Measurements from ENCODE around the gene PIK3C2B. TPM values are rescaled to one million over a fixed set of nuclear protein-coding genes. Genes with fewer than 3 reads are reported as not detected.

The PIK3C2B gene
- total RNA-seq (24.9 TPM), polyA plus RNA-seq (ENCODE audit: insufficient read depth in 1 of 8, insufficient read length in 8 of 8, low replicate concordance in 1 of 8) (10 to 100 TPM; 22.0 to 37.1 (median 32.0) TPM)
- long read RNA-seq, donor 1, partial matches to known transcripts, result 0 of 1 reads
- long read RNA-seq, donor 1, other reads (novel, unspliced or antisense), result 0 of 1 reads
- long read RNA-seq, donor 2, result 0 reads
- long read RNA-seq, donor 3, partial matches to known transcripts, result 0 of 3 reads
- long read RNA-seq, donor 3, other reads (novel, unspliced or antisense), result 0 of 3 reads
- long read RNA-seq, donor 4, result 0 reads
- long read RNA-seq, donor 5, result 0 reads
- long read RNA-seq, donor 6, partial matches to known transcripts, result 0 of 1 reads
- long read RNA-seq, donor 6, other reads (novel, unspliced or antisense), result 0 of 1 reads
- long read RNA-seq, donor 7, partial matches to known transcripts, result 0 of 2 reads
- long read RNA-seq, donor 7, other reads (novel, unspliced or antisense), result 0 of 2 reads
- long read RNA-seq, donor 8, transcript PIK3C2B-203 (2 exons, 846 nt), result major isoform, 8 of 8 reads
- long read RNA-seq, donor 8, partial matches to known transcripts, result 0 of 8 reads
- long read RNA-seq, donor 8, other reads (novel, unspliced or antisense), result 0 of 8 reads
- long read RNA-seq, donor 9, partial matches to known transcripts, result 0 of 1 reads
- long read RNA-seq, donor 9, other reads (novel, unspliced or antisense), result 0 of 1 reads
- long read RNA-seq, donor 10, partial matches to known transcripts, result 0 of 3 reads
- long read RNA-seq, donor 10, other reads (novel, unspliced or antisense), result 0 of 3 reads
- long read RNA-seq, donor 11, partial matches to known transcripts, result 0 of 3 reads
- long read RNA-seq, donor 11, other reads (novel, unspliced or antisense), result 0 of 3 reads

DNA sequence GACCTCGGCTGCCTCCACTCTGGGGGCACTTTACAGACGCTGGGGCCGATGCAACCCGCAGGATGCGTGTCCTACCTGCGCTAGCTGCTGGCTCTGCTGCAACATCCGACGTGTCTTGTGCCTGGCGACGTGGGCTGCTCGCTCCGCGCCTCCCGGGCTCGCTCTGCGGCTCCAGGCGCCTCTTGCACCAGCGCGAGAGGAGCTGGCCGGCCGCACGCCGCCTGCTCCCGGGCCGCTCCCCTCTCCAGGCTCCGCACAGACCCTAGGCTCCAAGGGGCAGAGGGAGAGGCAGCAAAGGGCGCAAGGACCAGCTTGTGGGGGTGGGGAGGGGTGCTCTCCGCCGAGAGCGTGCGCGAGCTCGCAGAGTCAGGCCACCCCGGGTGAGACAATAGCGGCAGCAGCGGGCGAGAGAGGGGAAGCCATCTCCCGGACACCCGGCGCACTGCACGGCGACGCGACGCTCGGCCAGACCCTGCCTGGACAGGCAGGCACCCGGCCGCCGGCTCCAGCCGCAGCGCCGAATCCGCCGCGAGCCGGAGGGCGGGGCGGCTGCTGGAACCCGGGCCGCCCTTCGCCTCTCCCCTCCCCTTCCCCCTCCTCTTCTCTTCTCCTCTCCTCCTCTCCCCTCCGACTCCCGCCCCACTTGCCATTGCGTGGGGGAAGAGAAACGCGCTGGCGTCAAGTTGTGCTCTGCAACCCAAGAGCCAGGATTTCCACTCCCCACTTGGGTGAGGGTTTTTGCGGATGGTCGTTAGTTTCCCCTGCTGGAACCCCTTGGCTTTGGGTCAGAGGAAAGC, at the start of gene PIK3C2B:
Gene PIK3C2B, minus strand, starts transcription at position 525 of the 797 bp plus-strand sequence. CDS start 25,003 bp downstream, outside the sequence.
- Histone ChIP-seq H3K9me3 (replicated peaks; ENCODE audit: control insufficient read depth, low read depth, low read length) (no peaks in the 10 kb centered on the region), H3K27me3 (ENCODE audit: control insufficient read depth, insufficient read depth, low read length) (no peaks in the 10 kb centered on the region), H3K4me1 (ENCODE audit: control insufficient read depth, insufficient read depth, low read length) (peaks cover 26% of the 10 kb centered on the region), H3K36me3 (ENCODE audit: control insufficient read depth, insufficient read depth, low read length) (peaks cover 4% of the 10 kb centered on the region), H3K27ac (ENCODE audit: low read length) (peak within 1 kb of the TSS; percentile 91), H3K4me3 (ENCODE audit: low read length) (peak within 1 kb of the TSS; percentile 82)
- DNase-seq, result peak; percentile 95
- under 1% methylated on average over 46 of the region's 69 CpGs for WGBS (ENCODE audit: insufficient coverage)

DNA sequence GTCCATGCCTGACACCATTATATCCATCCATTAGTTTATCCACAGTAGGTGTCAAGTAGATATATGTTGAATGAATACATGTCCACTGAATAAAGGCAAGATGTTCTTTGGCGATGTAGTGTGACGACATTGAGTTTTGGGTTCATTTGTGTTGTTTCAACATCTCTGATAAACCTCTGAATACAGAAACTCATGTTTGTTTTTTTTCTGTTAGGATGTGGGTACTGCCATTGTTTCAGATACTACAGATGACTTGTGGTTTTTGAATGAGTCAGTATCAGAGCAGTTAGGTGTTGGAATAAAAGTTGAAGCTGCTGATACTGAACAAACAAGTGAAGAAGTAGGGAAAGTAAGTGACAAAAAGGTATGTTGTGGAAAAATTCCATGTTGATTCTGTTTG, 49.7 kb upstream of the PIK3C2B start:
- WGBS (ENCODE audit: insufficient coverage), result no CpG with 5 or more reads among the region's 2 CpGs

GRCh38 chr1:204541626-204542025, 47.0 kb upstream of the PIK3C2B start:
- no peaks in the 10 kb centered on the region for H3K9me3 ChIP-seq (replicated peaks; ENCODE audit: control insufficient read depth, low read depth, low read length)
- WGBS (ENCODE audit: insufficient coverage), result no CpG with 5 or more reads among the region's 2 CpGs
- H3K27me3 ChIP-seq (ENCODE audit: control insufficient read depth, insufficient read depth, low read length), result no peaks in the 10 kb centered on the region
- H3K36me3 ChIP-seq (ENCODE audit: control insufficient read depth, insufficient read depth, low read length), result peaks cover 56% of the 10 kb centered on the region
- H3K4me3 ChIP-seq (ENCODE audit: low read length), result no peak overlapping the region
- H3K4me1 ChIP-seq (ENCODE audit: control insufficient read depth, insufficient read depth, low read length), result no peaks in the 10 kb centered on the region
- DNase-seq, result no peak
- no peak overlapping the region for H3K27ac ChIP-seq (ENCODE audit: low read length)

More for the DNA sequence above, 49.7 kb upstream of the PIK3C2B start:
- H3K4me1 ChIP-seq (ENCODE audit: control insufficient read depth, insufficient read depth, low read length), result no peaks in the 10 kb centered on the region
- DNase-seq, result no peak
- H3K36me3 ChIP-seq (ENCODE audit: control insufficient read depth, insufficient read depth, low read length), result peaks cover 47% of the 10 kb centered on the region
- H3K9me3 ChIP-seq (replicated peaks; ENCODE audit: control insufficient read depth, low read depth, low read length), result no peaks in the 10 kb centered on the region
- H3K4me3 ChIP-seq (ENCODE audit: low read length), result no peak overlapping the region
- no peak overlapping the region for H3K27ac ChIP-seq (ENCODE audit: low read length)
- H3K27me3 ChIP-seq (ENCODE audit: control insufficient read depth, insufficient read depth, low read length), result no peaks in the 10 kb centered on the region

DNA sequence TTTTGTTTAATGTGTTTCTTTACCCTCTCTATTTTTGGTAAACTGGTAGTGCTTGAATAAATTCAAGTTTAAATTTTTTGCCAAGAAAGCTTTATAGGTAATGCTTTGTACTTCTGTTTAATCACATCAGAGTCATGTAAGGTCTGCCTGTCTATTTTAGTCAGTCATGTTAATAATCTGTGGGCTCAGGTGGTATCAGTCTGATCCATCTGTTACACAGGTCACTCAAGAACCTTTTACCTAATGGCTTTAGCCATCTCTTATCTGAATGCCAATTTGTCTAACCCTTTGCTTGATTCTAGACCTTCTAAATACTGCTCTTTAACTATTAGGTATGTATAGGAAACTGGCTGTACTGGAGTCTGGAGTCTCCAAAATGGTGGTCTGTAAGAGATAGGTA, 38.2 kb upstream of the PIK3C2B start:
- peaks cover 53% of the 10 kb centered on the region for H3K36me3 ChIP-seq (ENCODE audit: control insufficient read depth, insufficient read depth, low read length)
- no peak overlapping the region for H3K27ac ChIP-seq (ENCODE audit: low read length)
- DNase-seq, result no peak
- no peaks in the 10 kb centered on the region for H3K27me3 ChIP-seq (ENCODE audit: control insufficient read depth, insufficient read depth, low read length)
- H3K9me3 ChIP-seq (replicated peaks; ENCODE audit: control insufficient read depth, low read depth, low read length), result no peaks in the 10 kb centered on the region
- H3K4me3 ChIP-seq (ENCODE audit: low read length), result no peak overlapping the region
- H3K4me1 ChIP-seq (ENCODE audit: control insufficient read depth, insufficient read depth, low read length), result no peaks in the 10 kb centered on the region

DNA sequence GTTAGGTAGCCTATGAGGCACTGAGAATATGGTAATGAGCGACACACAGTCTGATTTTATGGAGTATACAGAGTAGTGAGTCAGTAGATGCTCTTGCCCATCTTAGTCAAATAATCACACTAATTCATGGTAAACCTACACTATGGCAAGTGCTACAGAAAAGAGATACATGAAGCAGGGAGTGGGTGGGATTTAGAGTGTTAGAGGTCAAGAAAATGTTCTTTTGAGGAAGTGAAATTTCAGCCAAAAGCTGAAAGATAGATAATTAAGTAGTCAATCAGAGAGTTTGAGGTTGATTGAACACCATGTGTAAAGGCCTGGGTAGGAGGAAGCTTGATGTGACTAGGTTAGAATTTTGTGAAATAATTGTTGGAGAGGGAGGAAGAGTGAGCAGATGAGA, 36.3 kb upstream of the PIK3C2B start:
- no CpG with 5 or more reads among the region's 1 CpG for WGBS (ENCODE audit: insufficient coverage)
- Histone ChIP-seq H3K4me3 (ENCODE audit: low read length) (no peak overlapping the region), H3K36me3 (ENCODE audit: control insufficient read depth, insufficient read depth, low read length) (peaks cover 58% of the 10 kb centered on the region), H3K27me3 (ENCODE audit: control insufficient read depth, insufficient read depth, low read length) (no peaks in the 10 kb centered on the region), H3K9me3 (replicated peaks; ENCODE audit: control insufficient read depth, low read depth, low read length) (no peaks in the 10 kb centered on the region), H3K27ac (ENCODE audit: low read length) (no peak overlapping the region), H3K4me1 (ENCODE audit: control insufficient read depth, insufficient read depth, low read length) (no peaks in the 10 kb centered on the region)
- no peak for DNase-seq

- H3K4me1 ChIP-seq (ENCODE audit: control insufficient read depth, insufficient read depth, low read length), result no peaks in the 10 kb centered on the region
- no peak overlapping the region for H3K4me3 ChIP-seq (ENCODE audit: low read length)
- H3K27ac ChIP-seq (ENCODE audit: low read length), result no peak overlapping the region
- H3K9me3 ChIP-seq (replicated peaks; ENCODE audit: control insufficient read depth, low read depth, low read length), result no peaks in the 10 kb centered on the region
- DNase-seq, result no peak
- peaks cover 63% of the 10 kb centered on the region for H3K36me3 ChIP-seq (ENCODE audit: control insufficient read depth, insufficient read depth, low read length)
- WGBS (ENCODE audit: insufficient coverage), result 100% methylated on average over 1 of the region's 7 CpGs
- no peaks in the 10 kb centered on the region for H3K27me3 ChIP-seq (ENCODE audit: control insufficient read depth, insufficient read depth, low read length)
These were observed 34.8 kb upstream of the PIK3C2B start for GRCh38 chr1:204529371-204529895.

GRCh38 chr1:204528677-204529076, 34.1 kb upstream of the PIK3C2B start:
- no peak for DNase-seq
- no peak overlapping the region for H3K27ac ChIP-seq (ENCODE audit: low read length)
- H3K4me3 ChIP-seq (ENCODE audit: low read length), result no peak overlapping the region
- peaks cover 63% of the 10 kb centered on the region for H3K36me3 ChIP-seq (ENCODE audit: control insufficient read depth, insufficient read depth, low read length)
- no peaks in the 10 kb centered on the region for H3K4me1 ChIP-seq (ENCODE audit: control insufficient read depth, insufficient read depth, low read length)
- WGBS (ENCODE audit: insufficient coverage), result 73% methylated on average over 8 of the region's 8 CpGs
- no peaks in the 10 kb centered on the region for H3K27me3 ChIP-seq (ENCODE audit: control insufficient read depth, insufficient read depth, low read length)
- no peaks in the 10 kb centered on the region for H3K9me3 ChIP-seq (replicated peaks; ENCODE audit: control insufficient read depth, low read depth, low read length)

GRCh38 chr1:204528241-204528640, 33.6 kb upstream of the PIK3C2B start:
- H3K9me3 ChIP-seq (replicated peaks; ENCODE audit: control insufficient read depth, low read depth, low read length), result no peaks in the 10 kb centered on the region
- no peaks in the 10 kb centered on the region for H3K4me1 ChIP-seq (ENCODE audit: control insufficient read depth, insufficient read depth, low read length)
- 96% methylated on average over 3 of the region's 5 CpGs for WGBS (ENCODE audit: insufficient coverage)
- peaks cover 66% of the 10 kb centered on the region for H3K36me3 ChIP-seq (ENCODE audit: control insufficient read depth, insufficient read depth, low read length)
- no peaks in the 10 kb centered on the region for H3K27me3 ChIP-seq (ENCODE audit: control insufficient read depth, insufficient read depth, low read length)
- no peak overlapping the region for H3K27ac ChIP-seq (ENCODE audit: low read length)
- H3K4me3 ChIP-seq (ENCODE audit: low read length), result no peak overlapping the region
- no peak for DNase-seq

GRCh38 chr1:204524986-204525385, 30.4 kb upstream of the PIK3C2B start:
- Histone ChIP-seq H3K4me3 (ENCODE audit: low read length) (no peak overlapping the region), H3K36me3 (ENCODE audit: control insufficient read depth, insufficient read depth, low read length) (peaks cover 51% of the 10 kb centered on the region), H3K4me1 (ENCODE audit: control insufficient read depth, insufficient read depth, low read length) (peaks cover 5% of the 10 kb centered on the region), H3K27me3 (ENCODE audit: control insufficient read depth, insufficient read depth, low read length) (no peaks in the 10 kb centered on the region), H3K27ac (ENCODE audit: low read length) (no peak overlapping the region), H3K9me3 (replicated peaks; ENCODE audit: control insufficient read depth, low read depth, low read length) (no peaks in the 10 kb centered on the region)
- WGBS (ENCODE audit: insufficient coverage), result 100% methylated on average over 1 of the region's 3 CpGs
- no peak for DNase-seq
